Heart right ventricle (tissue), 16 donors: ENCODE data around the gene RPS4Y1. TPM values are rescaled to one million over a fixed set of nuclear protein-coding genes. Genes with fewer than 3 reads are reported as not detected.
"Not testable (repeated sequence)": the region's sequence is repeated elsewhere in the genome, so short reads cannot be mapped to it uniquely, and the experiment has no call there.

Source experiments
- ATAC-seq, 8 donors: fragments of 200-7000 bp; cut with Tn5 transposase; one replicate each; pipeline ENCODE4 v1.9.1; 2020; ENCODE audit warnings: mild to moderate bottlenecking in 8 of 8, moderate library complexity in 8 of 8, moderate number of reproducible peaks in 1 of 8
- DNase-seq, 2 donors: peaks; one replicate each; pipeline ENCODE4 v3.0.0-alpha.2; 2020
- H3K27ac ChIP-seq, 10 donors: fragments of 200-600 bp; sonication (generic) in 2 of 10; one replicate each; pipeline versions ENCODE4 v1.5.0 to v1.8.0; 2020 to 2022; ENCODE audit warnings: mild to moderate bottlenecking in 3 of 10
- H3K27me3 ChIP-seq, 7 donors: fragments of 200-600 bp; one replicate each; pipeline ENCODE4 v1.8.0; 2021 to 2022; ENCODE audit warnings: mild to moderate bottlenecking in 2 of 7
- H3K36me3 ChIP-seq, 9 donors: fragments of 200-600 bp; sonication (generic) in 1 of 9; one replicate each; pipeline versions ENCODE4 v1.5.0 to v1.8.0; 2020 to 2022; ENCODE audit warnings: mild to moderate bottlenecking in 2 of 9
- H3K4me1 ChIP-seq, 9 donors: fragments of 200-600 bp; sonication (generic) in 1 of 9; one replicate each; pipeline versions ENCODE4 v1.5.0 to v1.8.0; 2020 to 2022; ENCODE audit warnings: mild to moderate bottlenecking in 4 of 9
- H3K4me3 ChIP-seq, 10 donors: fragments of 200-600 bp; sonication (generic) in 2 of 10; one replicate each; pipeline versions ENCODE4 v1.5.0 to v1.8.0; 2020 to 2022; ENCODE audit warnings: mild to moderate bottlenecking in 7 of 10, moderate library complexity in 2 of 10
- H3K9me3 ChIP-seq, 11 donors: fragments of 200-600 bp in 10 of 11; sonication (generic) in 2 of 11; one replicate each; pipeline versions ENCODE4 v1.5.0 to v1.8.0; 2013 to 2022; ENCODE audit warnings: mild to moderate bottlenecking in 2 of 11, control low read depth in 1 of 11, moderate library complexity in 1 of 11
- WGBS, 2 donors: extraction: QIAGEN DNeasy Blood & Tissue Kit; methylation state at CpG; one replicate each; pipeline ENCODE4 v1.1.7; 2013; ENCODE audit warnings: inconsistent platforms in 1 of 2; 5-methylcytosine and 5-hydroxymethylcytosine counted together
- intact Hi-C, 10 donors: fragments of 100-400 bp; cut with DNase I; formaldehyde crosslinking; loops; one replicate each; pipeline versions ENCODE4 v1.11.1 to v1.14.2; 2022
- polyA plus RNA-seq, 2 donors: library from polyadenylated mRNA; stranded (reverse); fragments of 200-250 nt; gene quantifications; one replicate each; pipeline ENCODE4 v1.2.3, GENCODE V29; 2013
- total RNA-seq, 10 donors: library from RNA; stranded (reverse); fragmentation: NEBNext Ultra II Directional in 3 of 10; extraction: Animal tissue kit (Norgen Biotek cat#: 25700) in 3 of 10; gene quantifications; one replicate each; pipeline versions ENCODE4 v1.2.1 to v1.2.4, GENCODE V29; 2021 to 2023
- TF ChIP-seq, protein P1 (sequence below), 9 donors: fragments of 200-600 bp; sonication (generic) in 2 of 9; IDR thresholded peaks; one replicate each; pipeline versions ENCODE4 v1.5.0 to v1.8.0; 2021 to 2022; ENCODE audit warnings: antibody characterized with exemption in 9 of 9, mild to moderate bottlenecking in 5 of 9, moderate library complexity in 1 of 9
- donor health status: Arrhythmogenic right ventricular cardiomyopathy.
- donor health status: ischemic (EF 13 %, LVEDD 7.1; RV severe dilation, severe dysfunction).
- donor health status: healthy with polysubstance abuse.
- donor health status: DM: no; HTN: yes; CAD: no.
- donor health status: DM: no; HTN: no; CAD: no.
- donor health status: ischemic (EF 25% LVEDD 6.9; RV normal size, moderate dysfunction).
- donor health status: ischemic (EF 25% LVEDD 5.7; RV mildly dilated, moderate dysfunction).
- donor health status: healthy.
- donor health status: DM: yes; HTN: yes; CAD: no.
- donor health status: Ischemic cardiomyopathy.
- donor health status: ischemic (EF 35%, LVEDD 5.7; RV mildly dilated, moderate dysfunction).
- donor health status: nonischemic (EF 11% LVEDD 7.7; RV severe dilation, severe dysfunction).
- donor health status: DM: yes; HTN: yes; CAD: no.
- donor health status: PGD.
- donor health status: ischemic (EF 29% LVEDD 5.4; RV normal size, mild dysfunction).
- donor health status: nonischemic (EF 23%, LVEDD 6.1; RV moderate dilation, normal function).

RPS4Y1 gene
- total and polyA plus RNA-seq, 12 donors, result 148 to 421 (median 174) TPM; not detected in 3

GRCh38 chrY:2860511-2860910, 19.1 kb downstream of the RPS4Y1 start:
- ATAC-seq, result no peak
- intact Hi-C loops, result loop anchor here in 3 of 10 donors (10.0 kb wide), 1 partner anchor 74 kb away; the partner anchor contains the start of gene ZFY (in 3 of the 3)
- Histone ChIP-seq H3K27ac (no peak overlapping the region), H3K27me3 (no peaks in the 10 kb centered on the region), H3K9me3 (no peaks in the 10 kb centered on the region), H3K4me3 (no peak overlapping the region), H3K4me1 (no peaks in the 10 kb centered on the region), H3K36me3 (peaks cover 0 to 79% (median 0%) of the 10 kb centered on the region in 9 donors)
- TF ChIP-seq, protein P1, sequence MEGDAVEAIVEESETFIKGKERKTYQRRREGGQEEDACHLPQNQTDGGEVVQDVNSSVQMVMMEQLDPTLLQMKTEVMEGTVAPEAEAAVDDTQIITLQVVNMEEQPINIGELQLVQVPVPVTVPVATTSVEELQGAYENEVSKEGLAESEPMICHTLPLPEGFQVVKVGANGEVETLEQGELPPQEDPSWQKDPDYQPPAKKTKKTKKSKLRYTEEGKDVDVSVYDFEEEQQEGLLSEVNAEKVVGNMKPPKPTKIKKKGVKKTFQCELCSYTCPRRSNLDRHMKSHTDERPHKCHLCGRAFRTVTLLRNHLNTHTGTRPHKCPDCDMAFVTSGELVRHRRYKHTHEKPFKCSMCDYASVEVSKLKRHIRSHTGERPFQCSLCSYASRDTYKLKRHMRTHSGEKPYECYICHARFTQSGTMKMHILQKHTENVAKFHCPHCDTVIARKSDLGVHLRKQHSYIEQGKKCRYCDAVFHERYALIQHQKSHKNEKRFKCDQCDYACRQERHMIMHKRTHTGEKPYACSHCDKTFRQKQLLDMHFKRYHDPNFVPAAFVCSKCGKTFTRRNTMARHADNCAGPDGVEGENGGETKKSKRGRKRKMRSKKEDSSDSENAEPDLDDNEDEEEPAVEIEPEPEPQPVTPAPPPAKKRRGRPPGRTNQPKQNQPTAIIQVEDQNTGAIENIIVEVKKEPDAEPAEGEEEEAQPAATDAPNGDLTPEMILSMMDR (IDR thresholded peaks at IDR 0.05), result no peak
- no peak for DNase-seq
- WGBS, 2 donors, result 64 to 65% methylated on average over 2 of the region's 2 CpGs

- Histone ChIP-seq H3K27ac (no peak overlapping the region), H3K4me1 (no peaks in the 10 kb centered on the region), H3K9me3 (no peaks in the 10 kb centered on the region), H3K36me3 (peaks cover 0 to 69% (median 0%) of the 10 kb centered on the region in 9 donors), H3K27me3 (no peaks in the 10 kb centered on the region), H3K4me3 (no peak overlapping the region)
- WGBS, 2 donors, result 28 to 34% methylated on average over 2 of the region's 2 CpGs
- no peak for ATAC-seq
- no peak for DNase-seq
- intact Hi-C loops, result loop anchor here in 3 of 10 donors (10.0 kb wide), 1 partner anchor 68 kb away; the partner anchor contains the start of gene ZFY (in 3 of the 3)
- TF ChIP-seq, protein P1 (IDR thresholded peaks at IDR 0.05), result no peak
These were observed 25.2 kb downstream of the RPS4Y1 start for GRCh38 chrY:2866581-2866980.

DNA sequence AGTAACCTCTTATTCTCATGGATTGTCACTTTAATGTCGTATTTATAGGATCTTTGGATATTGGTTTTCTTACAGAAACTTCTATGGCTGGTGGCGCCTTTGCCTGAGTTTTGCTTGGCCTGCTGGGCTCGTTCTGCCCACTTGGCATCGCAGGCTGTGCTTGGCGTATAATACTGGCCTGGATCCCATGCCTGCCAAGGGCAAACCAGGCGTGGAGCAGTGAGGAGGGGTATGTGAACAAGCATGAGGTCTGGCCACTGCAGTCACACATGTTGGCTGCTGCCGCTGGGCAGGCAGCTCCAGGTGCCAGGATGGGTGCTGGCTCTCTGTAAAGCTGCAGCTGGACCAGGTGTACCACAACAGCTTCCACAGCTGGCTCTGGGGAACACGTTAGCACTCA, 26.1 kb downstream of the RPS4Y1 start:
- TF ChIP-seq, protein P1 (IDR thresholded peaks at IDR 0.05), result no peak
- 74 to 80% methylated on average over 8 of the region's 8 CpGs for WGBS, 2 donors
- no peaks in the 10 kb centered on the region for H3K27me3 ChIP-seq
- H3K9me3 ChIP-seq, result no peaks in the 10 kb centered on the region
- H3K36me3 ChIP-seq, result peaks cover 0 to 60% (median 0%) of the 10 kb centered on the region in 9 donors
- no peak overlapping the region for H3K27ac ChIP-seq
- H3K4me3 ChIP-seq, result no peak overlapping the region
- H3K4me1 ChIP-seq, result no peaks in the 10 kb centered on the region
- ATAC-seq (peak in 3 of 8 donors; percentile 72 to 90 (median 82)), DNase-seq (peak; percentile 8 to 12)
- intact Hi-C loops, result loop anchor here in 3 of 10 donors (10.0 kb wide), 1 partner anchor 67 kb away; the partner anchor contains the start of gene ZFY (in 3 of the 3)

GRCh38 chrY:2868035-2868607, 26.7 kb downstream of the RPS4Y1 start:
- intact Hi-C loops, result loop anchor here in 3 of 10 donors (10.0 kb wide), 1 partner anchor 67 kb away; the partner anchor contains the start of gene ZFY (in 3 of the 3)
- no peaks in the 10 kb centered on the region for H3K27me3 ChIP-seq
- DNase-seq (no peak), ATAC-seq (no peak)
- TF ChIP-seq, protein P1 (IDR thresholded peaks at IDR 0.05), result no peak
- H3K4me1 ChIP-seq, result no peaks in the 10 kb centered on the region
- no peaks in the 10 kb centered on the region for H3K9me3 ChIP-seq
- peaks cover 0 to 54% (median 0%) of the 10 kb centered on the region in 9 donors for H3K36me3 ChIP-seq
- H3K4me3 ChIP-seq, result no peak overlapping the region
- WGBS, 2 donors, result 91 to 92% methylated on average over 7 to 8 of the region's 8 CpGs
- no peak overlapping the region for H3K27ac ChIP-seq

DNA sequence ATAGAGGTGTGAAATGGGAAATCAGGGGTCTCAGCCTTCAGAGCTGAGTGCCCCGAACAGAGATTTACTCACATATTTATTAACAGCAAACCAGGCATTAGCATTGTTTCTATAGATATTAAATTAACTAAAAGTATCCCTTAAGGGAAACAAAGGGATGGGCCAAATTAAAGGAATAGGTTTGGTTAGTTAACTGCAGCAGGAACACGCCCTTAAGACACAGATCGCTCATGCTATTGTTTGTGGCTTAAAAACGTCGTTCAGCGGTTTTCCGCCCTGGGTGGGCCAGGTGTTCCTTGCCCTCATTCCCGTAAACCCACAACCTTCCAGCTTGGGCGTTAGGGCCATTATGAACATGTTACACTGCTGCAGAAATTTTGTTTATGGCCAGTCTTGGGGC, 30.8 kb downstream of the RPS4Y1 start:
- ATAC-seq, intact Hi-C loops, DNase-seq, H3K9me3 ChIP-seq, H3K4me1 ChIP-seq, H3K4me3 ChIP-seq, H3K27me3 ChIP-seq, H3K27ac ChIP-seq: not testable (repeated sequence)
- 93 to 97% methylated on average over 9 of the region's 9 CpGs for WGBS, 2 donors
- H3K36me3 ChIP-seq, result peaks cover 0 to 12% (median 0%) of the 10 kb centered on the region in 9 donors
